Suprapubic skin (tissue), 4 donors: Measurements from ENCODE around the gene LDLRAD4. TPM values are rescaled to one million over a fixed set of nuclear protein-coding genes. Genes with fewer than 3 reads are reported as not detected.

Experiments
- DNase-seq, 2 donors: peaks; one replicate each; pipeline ENCODE4 v3.0.0-alpha.2; 2019; ENCODE audit warnings: low spot score in 2 of 2
- H3K27ac ChIP-seq: fragments of 200-600 bp; sonication (generic); one replicate; pipeline ENCODE4 v1.5.1; 2019
- H3K27me3 ChIP-seq: fragments of 200-600 bp; sonication (generic); one replicate; pipeline ENCODE4 v1.5.1; 2019
- H3K36me3 ChIP-seq: fragments of 200-600 bp; sonication (generic); one replicate; pipeline ENCODE4 v1.5.1; 2019
- H3K4me1 ChIP-seq: fragments of 200-600 bp; sonication (generic); one replicate; pipeline ENCODE4 v1.5.1; 2019
- H3K4me3 ChIP-seq: fragments of 200-600 bp; sonication (generic); one replicate; pipeline ENCODE4 v1.5.1; 2019; ENCODE audit warnings: mild to moderate bottlenecking
- H3K9me3 ChIP-seq: fragments of 200-600 bp; sonication (generic); one replicate; pipeline ENCODE4 v1.5.1; 2019
- CTCF ChIP-seq, 2 donors: fragments of 200-600 bp in 1 of 2; fragments of 450-650 bp in 1 of 2; sonication (generic) in 1 of 2; IDR thresholded peaks; one replicate each; pipeline ENCODE4 v1.5.1; 2016 to 2019; ENCODE audit warnings: antibody characterized with exemption in 2 of 2, mild to moderate bottlenecking in 1 of 2, moderate library complexity in 1 of 2
- EP300 ChIP-seq: sonication (generic); formaldehyde crosslinking; IDR thresholded peaks from one replicate; pipeline ENCODE4 v1.6.1; 2017; ENCODE audit warnings: antibody characterized with exemption
- POLR2A ChIP-seq, 2 donors: fragments of 450-650 bp; IDR thresholded peaks; one replicate each; pipeline ENCODE4 v1.6.1; 2017; ENCODE audit warnings: antibody characterized with exemption in 2 of 2, mild to moderate bottlenecking in 2 of 2, moderate library complexity in 2 of 2
- POLR2AphosphoS5 ChIP-seq, 3 donors: sonication (generic); formaldehyde crosslinking; IDR thresholded peaks; one replicate each; pipeline ENCODE4 v1.6.1; 2017; ENCODE audit warnings: antibody characterized with exemption in 3 of 3
- WGBS: methylation state at CpG from one replicate; pipeline ENCODE4 v1.1.5; 2018; 5-methylcytosine and 5-hydroxymethylcytosine counted together
- total RNA-seq, 4 donors: library from RNA; depleted of rRNA; stranded (reverse); fragments of >200 nt; gene quantifications; one replicate each; pipeline ENCODE4 v1.1.0, GENCODE V29; 2016

LDLRAD4 gene
- total RNA-seq, 4 donors from 2014 or later, result 10.1 to 31.6 (median 15.1) TPM

GRCh38 chr18:13643261-13643751 lies 424.7 kb downstream of the LDLRAD4 start:
- H3K9me3 ChIP-seq, result no peaks in the 10 kb centered on the region
- WGBS, result 76% methylated on average over 11 of the region's 16 CpGs
- no peak for DNase-seq
- TF ChIP-seq POLR2AphosphoS5 (IDR thresholded peaks at IDR 0.05) (no peak), EP300 (no peak), CTCF (IDR thresholded peaks at IDR 0.05) (no peak), POLR2A (IDR thresholded peaks at IDR 0.05) (no peak)
- H3K27me3 ChIP-seq, result no peaks in the 10 kb centered on the region
- H3K4me3 ChIP-seq, result no peak overlapping the region
- no peak overlapping the region for H3K27ac ChIP-seq
- peaks cover 11% of the 10 kb centered on the region for H3K4me1 ChIP-seq
- H3K36me3 ChIP-seq, result peaks cover 13% of the 10 kb centered on the region

- Histone ChIP-seq H3K4me1 (peaks cover 11% of the 10 kb centered on the region), H3K36me3 (peaks cover 13% of the 10 kb centered on the region), H3K27ac (no peak overlapping the region), H3K9me3 (no peaks in the 10 kb centered on the region), H3K4me3 (no peak overlapping the region), H3K27me3 (no peaks in the 10 kb centered on the region)
- TF ChIP-seq POLR2AphosphoS5 (IDR thresholded peaks at IDR 0.05) (no peak), POLR2A (IDR thresholded peaks at IDR 0.05) (no peak), CTCF (IDR thresholded peaks at IDR 0.05) (no peak), EP300 (no peak)
- no peak for DNase-seq
- WGBS, result 98% methylated on average over 9 of the region's 16 CpGs
Measured at GRCh38 chr18:13645093-13645492, 426.5 kb downstream of the LDLRAD4 start.

- no peaks in the 10 kb centered on the region for H3K9me3 ChIP-seq
- 76% methylated on average over 4 of the region's 4 CpGs for WGBS
Measured at GRCh38 chr18:13646633-13647032, 428.1 kb downstream of the LDLRAD4 start.

GRCh38 chr18:13647761-13648160 lies 429.2 kb downstream of the LDLRAD4 start:
- H3K27ac ChIP-seq, result no peak overlapping the region
- 100% methylated on average over 4 of the region's 4 CpGs for WGBS
- no peaks in the 10 kb centered on the region for H3K4me1 ChIP-seq
- no peaks in the 10 kb centered on the region for H3K27me3 ChIP-seq
- H3K4me3 ChIP-seq, result no peak overlapping the region
- peaks cover 13% of the 10 kb centered on the region for H3K36me3 ChIP-seq
- no peak for DNase-seq
- H3K9me3 ChIP-seq, result no peaks in the 10 kb centered on the region
- TF ChIP-seq POLR2A (IDR thresholded peaks at IDR 0.05), result no peak
- TF ChIP-seq CTCF (IDR thresholded peaks at IDR 0.05), result no peak
- no peak for TF ChIP-seq EP300
- no peak for TF ChIP-seq POLR2AphosphoS5 (IDR thresholded peaks at IDR 0.05)

More at GRCh38 chr18:13646633-13647032, 428.1 kb downstream of the LDLRAD4 start:
- no peak for DNase-seq
- TF ChIP-seq POLR2A (IDR thresholded peaks at IDR 0.05) (no peak), EP300 (no peak), CTCF (IDR thresholded peaks at IDR 0.05) (no peak), POLR2AphosphoS5 (IDR thresholded peaks at IDR 0.05) (no peak)
- Histone ChIP-seq H3K4me1 (peaks cover 5% of the 10 kb centered on the region), H3K27ac (no peak overlapping the region), H3K27me3 (no peaks in the 10 kb centered on the region), H3K4me3 (no peak overlapping the region), H3K36me3 (peaks cover 13% of the 10 kb centered on the region)

GRCh38 chr18:13649397-13650390 lies 431.1 kb downstream of the LDLRAD4 start:
- Histone ChIP-seq H3K27me3 (no peaks in the 10 kb centered on the region), H3K4me1 (no peaks in the 10 kb centered on the region), H3K4me3 (no peak overlapping the region), H3K27ac (no peak overlapping the region), H3K9me3 (no peaks in the 10 kb centered on the region), H3K36me3 (peaks cover 13% of the 10 kb centered on the region)
- no peak for DNase-seq
- TF ChIP-seq POLR2AphosphoS5 (IDR thresholded peaks at IDR 0.05), result no peak
- no peak for TF ChIP-seq CTCF (IDR thresholded peaks at IDR 0.05)
- TF ChIP-seq EP300, result no peak
- TF ChIP-seq POLR2A (IDR thresholded peaks at IDR 0.05), result no peak
- 87% methylated on average over 23 of the region's 23 CpGs for WGBS
